Brain pericyte (primary cell): ENCODE measurements around the gene PLXNB2.

Experiments used
- DNase-seq: peaks from one replicate; pipeline ENCODE4 v3.0.0-alpha.2; 2012; ENCODE audit warnings: low read depth, low spot score

Gene PLXNB2

GRCh38 chr22:50266994-50267393 is 40.5 kb downstream of the PLXNB2 start:
- no peak for DNase-seq

GRCh38 chr22:50264946-50265669 is 42.3 kb downstream of the PLXNB2 start:
- DNase-seq: no peak

- DNase-seq: no peak
These were observed 43.2 kb downstream of the PLXNB2 start for GRCh38 chr22:50264104-50264745.

GRCh38 chr22:50262973-50263617 is 44.4 kb downstream of the PLXNB2 start:
- no peak for DNase-seq

- no peak for DNase-seq
These were observed 45.0 kb downstream of the PLXNB2 start for GRCh38 chr22:50262460-50262911.

- DNase-seq: no peak
These were observed 45.6 kb downstream of the PLXNB2 start, which contains the start of gene MAPK12 for GRCh38 chr22:50261615-50262459. TSS of gene MAPK12 (minus strand) at chr22:50261683. CDS start at chr22:50261509, 174 bp downstream.

- DNase-seq: no peak
These were observed 46.4 kb downstream of the PLXNB2 start for GRCh38 chr22:50260801-50261614.

- DNase-seq: no peak
These were observed 47.0 kb downstream of the PLXNB2 start for GRCh38 chr22:50260434-50260800.

- DNase-seq: no peak
These were observed 48.1 kb downstream of the PLXNB2 start for GRCh38 chr22:50259302-50259701.

- no peak for DNase-seq
These were observed 48.8 kb downstream of the PLXNB2 start for GRCh38 chr22:50258361-50259292.

GRCh38 chr22:50257451-50258360 is 49.7 kb downstream of the PLXNB2 start:
- no peak for DNase-seq

GRCh38 chr22:50257041-50257440 is 50.4 kb downstream of the PLXNB2 start:
- no peak for DNase-seq

- DNase-seq: no peak
These were observed 51.1 kb downstream of the PLXNB2 start for GRCh38 chr22:50256258-50256862.

- DNase-seq: no peak
These were observed 51.8 kb downstream of the PLXNB2 start for GRCh38 chr22:50255607-50256006.

- no peak for DNase-seq
These were observed 52.3 kb downstream of the PLXNB2 start for GRCh38 chr22:50255099-50255498.

- DNase-seq: no peak
These were observed 53.5 kb downstream of the PLXNB2 start for GRCh38 chr22:50253941-50254340.

GRCh38 chr22:50253046-50253915 is 54.2 kb downstream of the PLXNB2 start:
- DNase-seq: no peak
